ENCODE measurements around the gene IGF2BP2. TPM values are rescaled to one million over a fixed set of nuclear protein-coding genes. Genes with fewer than 3 reads are reported as not detected.

The IGF2BP2 gene
- total and polyA plus RNA-seq, 2 of the 13 experiments (the other 11 are each of a cell fraction or from before 2014, with no cell fraction given): 6.5 to 46.0 TPM

DNA sequence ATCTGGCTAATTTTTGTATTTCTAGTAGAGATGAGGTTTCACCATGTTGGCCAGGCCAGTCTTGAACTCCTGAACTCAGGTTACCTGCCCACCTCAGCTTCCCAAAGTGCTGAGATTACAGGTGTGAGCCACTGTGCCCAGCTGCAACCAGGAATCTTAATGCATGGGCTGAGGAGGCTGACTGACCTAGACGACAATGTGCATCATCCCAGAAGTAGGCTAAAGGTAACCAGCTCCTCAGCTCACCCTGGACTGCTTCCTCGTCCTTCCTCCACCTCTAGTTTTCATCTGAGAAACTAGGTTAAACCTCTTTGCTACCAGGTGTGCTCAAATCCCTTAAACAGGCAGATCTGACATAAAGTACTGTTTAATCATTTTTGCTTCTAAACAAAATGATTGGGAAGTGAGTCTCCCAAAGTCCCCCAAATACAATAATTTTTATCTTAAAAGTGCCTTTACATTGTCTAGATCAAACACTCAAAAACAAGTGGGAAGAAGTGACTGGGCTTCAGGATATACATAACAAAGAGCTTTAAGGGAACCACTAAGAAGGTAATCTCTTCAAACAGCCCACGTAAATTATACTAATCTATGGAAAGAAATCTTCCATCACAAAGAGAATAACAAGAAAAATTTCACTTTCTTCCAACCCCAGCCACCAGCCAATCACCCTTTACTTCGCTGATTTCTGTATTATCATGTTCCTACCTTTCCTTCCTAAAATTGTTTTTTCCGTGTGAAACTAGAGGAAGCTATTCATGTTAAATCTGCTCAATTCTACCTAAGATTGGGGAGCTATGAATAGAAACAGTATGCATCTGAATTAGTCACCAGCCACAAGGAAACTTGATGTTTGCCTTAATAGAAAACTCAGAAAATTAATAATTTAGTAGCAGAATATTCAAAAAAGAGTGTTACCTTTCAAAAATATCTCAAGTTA is 34.7 kb downstream of the IGF2BP2 start:
- no peaks in the 10 kb centered on the region for H3K27me3 ChIP-seq (ENCODE audit: control insufficient read depth in 1 of 2, insufficient read depth in 2 of 2, low read length in 2 of 2)
- peaks cover 98% of the 10 kb centered on the region for H4K20me1 ChIP-seq (ENCODE audit: insufficient read depth, low read length)
- DNase-seq (ENCODE audit: low spot score): no peak
- BruUV-seq (replicated peaks): TSS peak; percentile 17
- H3K9ac ChIP-seq (ENCODE audit: insufficient read depth, low read depth, low read length): no peak overlapping the region
- peaks cover 0 to 2% of the 10 kb centered on the region in 2 experiments; a peak in 1 of 5 replicates for H3K36me3 ChIP-seq (replicated peaks in 1 of 2; ENCODE audit: control insufficient read depth in 1 of 2, insufficient read depth in 2 of 2, low read length in 2 of 2)
- WGBS (ENCODE audit: low lambda C conversion rate): 90% methylated on average over 5 of the region's 5 CpGs
- H3K27ac ChIP-seq (ENCODE audit: extremely low read length, insufficient read depth, low read length): no peak overlapping the region
- no peak overlapping the region for H2AFZ ChIP-seq (ENCODE audit: low read length)
- H3K79me2 ChIP-seq (ENCODE audit: insufficient read depth, low read length): peaks cover 100% of the 10 kb centered on the region
- peaks cover 72% of the 10 kb centered on the region for H3K4me1 ChIP-seq (ENCODE audit: insufficient read depth, low read length)
- ChIA-PET POLR2A (interaction anchor here (1.9 kb wide), 1 partner anchor 32 kb away, joined by 4 read pairs; no protein-coding TSS in a partner anchor), CTCF (ENCODE audit: low intra/inter-chr PET ratio, low total read pairs) (no interaction called here)
- FAIRE-seq: no peak
- in situ Hi-C loops (cut with HindIII; ENCODE audit: extremely low pct_ligation_motif_present, low pct_unique_long_range_greater_than_20kb): no loop called here
- ATAC-seq: no peak
- intact Hi-C loops (cut with micrococcal nuclease; ENCODE audit: unreplicated experiment): no loop called here
- H3K9me3 ChIP-seq (ENCODE audit: low read length): no peaks in the 10 kb centered on the region
- H3K4me3 ChIP-seq (replicated peaks in 1 of 3; ENCODE audit: insufficient read depth in 1 of 3, low read depth in 2 of 3, low read length in 3 of 3): no peak overlapping the region
- no peak overlapping the region for H3K4me2 ChIP-seq (ENCODE audit: low read depth, low read length)
- TF ChIP-seq, protein P1, sequence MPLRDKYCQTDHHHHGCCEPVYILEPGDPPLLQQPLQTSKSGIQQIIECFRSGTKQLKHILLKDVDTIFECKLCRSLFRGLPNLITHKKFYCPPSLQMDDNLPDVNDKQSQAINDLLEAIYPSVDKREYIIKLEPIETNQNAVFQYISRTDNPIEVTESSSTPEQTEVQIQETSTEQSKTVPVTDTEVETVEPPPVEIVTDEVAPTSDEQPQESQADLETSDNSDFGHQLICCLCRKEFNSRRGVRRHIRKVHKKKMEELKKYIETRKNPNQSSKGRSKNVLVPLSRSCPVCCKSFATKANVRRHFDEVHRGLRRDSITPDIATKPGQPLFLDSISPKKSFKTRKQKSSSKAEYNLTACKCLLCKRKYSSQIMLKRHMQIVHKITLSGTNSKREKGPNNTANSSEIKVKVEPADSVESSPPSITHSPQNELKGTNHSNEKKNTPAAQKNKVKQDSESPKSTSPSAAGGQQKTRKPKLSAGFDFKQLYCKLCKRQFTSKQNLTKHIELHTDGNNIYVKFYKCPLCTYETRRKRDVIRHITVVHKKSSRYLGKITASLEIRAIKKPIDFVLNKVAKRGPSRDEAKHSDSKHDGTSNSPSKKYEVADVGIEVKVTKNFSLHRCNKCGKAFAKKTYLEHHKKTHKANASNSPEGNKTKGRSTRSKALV (CRISPR knock-in tag; IDR thresholded peaks at IDR 0.05): no peak
- TF ChIP-seq SALL1 (CRISPR knock-in tag; IDR thresholded peaks at IDR 0.05) (no peak), ZMYM4 (CRISPR knock-in tag; IDR thresholded peaks at IDR 0.05) (no peak), TBP (CRISPR knock-in tag; IDR thresholded peaks at IDR 0.05) (no peak), XBP1 (CRISPR knock-in tag; IDR thresholded peaks at IDR 0.05) (no peak), KMT2B (CRISPR knock-in tag; IDR thresholded peaks at IDR 0.05) (no peak), TP53 (CRISPR knock-in tag; conservative IDR thresholded peaks at IDR 0.05) (no peak), ZNF138 (CRISPR knock-in tag; IDR thresholded peaks at IDR 0.05; ENCODE audit: low read depth) (no peak), SMC3 (IDR thresholded peaks at IDR 0.05; ENCODE audit: low read length) (no peak), XRCC5 (optimal IDR thresholded peaks at IDR 0.05; ENCODE audit: low read length) (no peak), GATA4 (IDR thresholded peaks at IDR 0.05; ENCODE audit: borderline replicate concordance, low read depth) (no peak), DNMT3B (CRISPR knock-in tag; conservative IDR thresholded peaks at IDR 0.05) (no peak), SP4 (CRISPR knock-in tag; IDR thresholded peaks at IDR 0.05) (no peak)
- TF ChIP-seq, protein P2, sequence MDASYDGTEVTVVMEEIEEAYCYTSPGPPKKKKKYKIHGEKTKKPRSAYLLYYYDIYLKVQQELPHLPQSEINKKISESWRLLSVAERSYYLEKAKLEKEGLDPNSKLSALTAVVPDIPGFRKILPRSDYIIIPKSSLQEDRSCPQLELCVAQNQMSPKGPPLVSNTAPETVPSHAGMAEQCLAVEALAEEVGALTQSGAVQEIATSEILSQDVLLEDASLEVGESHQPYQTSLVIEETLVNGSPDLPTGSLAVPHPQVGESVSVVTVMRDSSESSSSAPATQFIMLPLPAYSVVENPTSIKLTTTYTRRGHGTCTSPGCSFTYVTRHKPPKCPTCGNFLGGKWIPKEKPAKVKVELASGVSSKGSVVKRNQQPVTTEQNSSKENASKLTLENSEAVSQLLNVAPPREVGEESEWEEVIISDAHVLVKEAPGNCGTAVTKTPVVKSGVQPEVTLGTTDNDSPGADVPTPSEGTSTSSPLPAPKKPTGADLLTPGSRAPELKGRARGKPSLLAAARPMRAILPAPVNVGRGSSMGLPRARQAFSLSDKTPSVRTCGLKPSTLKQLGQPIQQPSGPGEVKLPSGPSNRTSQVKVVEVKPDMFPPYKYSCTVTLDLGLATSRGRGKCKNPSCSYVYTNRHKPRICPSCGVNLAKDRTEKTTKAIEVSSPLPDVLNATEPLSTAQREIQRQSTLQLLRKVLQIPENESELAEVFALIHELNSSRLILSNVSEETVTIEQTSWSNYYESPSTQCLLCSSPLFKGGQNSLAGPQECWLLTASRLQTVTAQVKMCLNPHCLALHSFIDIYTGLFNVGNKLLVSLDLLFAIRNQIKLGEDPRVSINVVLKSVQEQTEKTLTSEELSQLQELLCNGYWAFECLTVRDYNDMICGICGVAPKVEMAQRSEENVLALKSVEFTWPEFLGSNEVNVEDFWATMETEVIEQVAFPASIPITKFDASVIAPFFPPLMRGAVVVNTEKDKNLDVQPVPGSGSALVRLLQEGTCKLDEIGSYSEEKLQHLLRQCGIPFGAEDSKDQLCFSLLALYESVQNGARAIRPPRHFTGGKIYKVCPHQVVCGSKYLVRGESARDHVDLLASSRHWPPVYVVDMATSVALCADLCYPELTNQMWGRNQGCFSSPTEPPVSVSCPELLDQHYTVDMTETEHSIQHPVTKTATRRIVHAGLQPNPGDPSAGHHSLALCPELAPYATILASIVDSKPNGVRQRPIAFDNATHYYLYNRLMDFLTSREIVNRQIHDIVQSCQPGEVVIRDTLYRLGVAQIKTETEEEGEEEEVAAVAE (CRISPR knock-in tag; IDR thresholded peaks at IDR 0.05; ENCODE audit: borderline replicate concordance): no peak
- TF ChIP-seq, protein P3, sequence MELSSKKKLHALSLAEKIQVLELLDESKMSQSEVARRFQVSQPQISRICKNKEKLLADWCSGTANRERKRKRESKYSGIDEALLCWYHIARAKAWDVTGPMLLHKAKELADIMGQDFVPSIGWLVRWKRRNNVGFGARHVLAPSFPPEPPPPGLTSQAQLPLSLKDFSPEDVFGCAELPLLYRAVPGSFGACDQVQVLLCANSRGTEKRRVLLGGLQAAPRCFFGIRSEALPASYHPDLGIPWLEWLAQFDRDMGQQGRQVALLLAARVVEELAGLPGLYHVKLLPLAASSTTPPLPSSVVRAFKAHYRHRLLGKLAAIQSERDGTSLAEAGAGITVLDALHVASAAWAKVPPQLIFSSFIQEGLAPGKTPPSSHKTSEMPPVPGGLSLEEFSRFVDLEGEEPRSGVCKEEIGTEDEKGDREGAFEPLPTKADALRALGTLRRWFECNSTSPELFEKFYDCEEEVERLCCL (CRISPR knock-in tag; IDR thresholded peaks at IDR 0.05; ENCODE audit: borderline replicate concordance): no peak
- TF ChIP-seq, protein P4, sequence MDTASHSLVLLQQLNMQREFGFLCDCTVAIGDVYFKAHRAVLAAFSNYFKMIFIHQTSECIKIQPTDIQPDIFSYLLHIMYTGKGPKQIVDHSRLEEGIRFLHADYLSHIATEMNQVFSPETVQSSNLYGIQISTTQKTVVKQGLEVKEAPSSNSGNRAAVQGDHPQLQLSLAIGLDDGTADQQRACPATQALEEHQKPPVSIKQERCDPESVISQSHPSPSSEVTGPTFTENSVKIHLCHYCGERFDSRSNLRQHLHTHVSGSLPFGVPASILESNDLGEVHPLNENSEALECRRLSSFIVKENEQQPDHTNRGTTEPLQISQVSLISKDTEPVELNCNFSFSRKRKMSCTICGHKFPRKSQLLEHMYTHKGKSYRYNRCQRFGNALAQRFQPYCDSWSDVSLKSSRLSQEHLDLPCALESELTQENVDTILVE (CRISPR knock-in tag; IDR thresholded peaks at IDR 0.05): no peak
